ENCODE results near the gene PHACTR3. TPM values are rescaled to one million over a fixed set of nuclear protein-coding genes. Genes with fewer than 3 reads are reported as not detected.
A peak's percentile ranks its signal among the peaks of the same experiment; 100 is the strongest.
"Not testable (repeated sequence)": the region's sequence is repeated elsewhere in the genome, so short reads cannot be mapped to it uniquely, and the experiment has no call there.

The PHACTR3 gene
- total RNA-seq: not detected

DNA sequence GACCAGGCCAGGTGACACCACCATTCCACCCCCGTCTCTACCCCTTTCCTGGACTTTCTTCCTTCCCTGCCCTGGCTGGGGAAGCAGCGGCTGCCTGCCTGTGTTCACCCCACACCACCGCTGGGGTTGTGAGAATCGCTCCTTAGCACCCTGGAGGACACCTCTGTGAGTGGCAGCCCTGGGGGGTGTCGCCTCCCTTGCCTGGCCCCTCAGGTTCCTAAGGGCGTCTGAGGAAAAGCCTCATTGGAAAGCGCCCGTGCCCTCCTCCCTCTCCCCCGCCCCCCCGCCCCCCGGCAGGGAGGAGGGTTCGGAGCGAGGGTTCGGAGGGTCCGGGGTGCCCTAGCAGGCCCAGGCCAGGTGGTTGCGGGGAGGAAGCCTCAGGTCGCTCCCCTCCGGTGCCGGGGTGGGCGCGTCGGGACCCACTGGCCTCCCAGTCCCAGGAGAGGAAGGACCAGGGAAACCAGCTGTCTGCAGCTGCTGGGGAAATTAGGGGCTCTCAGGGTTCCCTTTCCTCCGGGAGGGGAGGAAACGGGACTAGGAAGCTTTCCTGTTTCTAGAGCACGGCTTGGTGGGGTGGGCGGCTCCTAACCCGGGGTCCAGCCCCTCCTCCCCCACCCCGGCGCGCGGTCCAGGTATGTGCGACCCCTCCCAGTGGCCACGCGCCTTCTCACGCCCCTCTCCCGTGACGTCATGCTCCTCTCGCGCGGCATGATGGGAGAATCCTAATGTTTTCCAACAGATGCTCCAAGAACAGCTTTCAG lies at the start of gene PHACTR3:
PHACTR3 (plus strand) TSS at position 760 of the 761 bp plus-strand sequence. CDS start 475 bp downstream, outside the sequence.
- CTCF ChIA-PET: no interaction called here

DNA sequence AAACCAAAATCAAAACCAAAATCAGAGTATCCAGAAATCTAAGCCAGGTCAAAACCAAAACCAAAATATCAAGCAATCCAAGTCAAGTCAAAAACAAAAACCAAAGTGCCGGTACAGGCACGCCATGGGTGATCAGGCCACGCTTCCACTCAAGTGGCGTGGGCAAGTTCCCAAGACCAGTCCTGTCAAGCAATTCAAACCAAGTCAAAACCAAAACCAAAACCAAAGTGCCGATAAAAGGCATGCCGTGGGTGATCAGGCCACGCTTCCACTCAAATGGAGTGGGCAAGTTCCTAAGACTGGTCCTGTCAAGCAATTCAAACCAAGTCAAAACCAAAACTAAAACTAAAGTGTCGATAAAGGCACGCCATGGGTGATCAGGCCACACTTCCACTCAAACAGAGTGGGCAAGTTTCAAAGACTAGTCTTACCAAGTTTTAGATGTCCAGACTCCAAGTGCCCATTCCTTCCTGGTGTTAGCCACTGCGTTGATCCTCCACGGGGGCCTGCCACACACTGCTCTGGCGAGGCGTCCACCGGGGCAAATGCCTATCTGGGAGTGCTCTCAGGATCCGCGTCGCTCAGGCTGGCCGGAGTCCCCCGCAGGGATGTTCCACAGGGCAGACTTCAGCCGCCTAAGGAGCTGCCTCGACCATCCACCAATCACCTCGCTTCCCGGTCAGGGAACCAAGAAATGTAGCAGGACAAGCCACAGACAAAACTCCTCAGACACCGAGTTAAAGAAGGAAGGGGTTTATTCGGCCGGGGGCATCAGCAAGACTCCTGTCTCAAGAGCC lies 46.4 kb upstream of the PHACTR3 start:
- H3K27ac Mint-ChIP-seq; DNase-seq; intact Hi-C loops (cut with DNase I, micrococcal nuclease); POLR2A ChIA-PET; H3K9me3 Mint-ChIP-seq (ENCODE audit: low read depth); H3K36me3 Mint-ChIP-seq (ENCODE audit: low read depth); H3K4me3 Mint-ChIP-seq; CTCF ChIA-PET; H3K27me3 Mint-ChIP-seq; ATAC-seq; H3K4me1 Mint-ChIP-seq: not testable (repeated sequence)

More for the DNA sequence above, at the start of gene PHACTR3:
- ATAC-seq (no peak), DNase-seq (no peak)
- Mint-ChIP-seq H3K36me3 (ENCODE audit: low read depth) (no peaks in the 10 kb centered on the region), H3K4me3 (no peak within 1 kb of the TSS), H3K27me3 (peaks cover 57% of the 10 kb centered on the region), H3K9me3 (ENCODE audit: low read depth) (no peaks in the 10 kb centered on the region), H3K4me1 (no peaks in the 10 kb centered on the region), H3K27ac (no peak within 1 kb of the TSS)
- intact Hi-C loops (cut with DNase I, micrococcal nuclease): no loop called here
- POLR2A ChIA-PET: interaction anchor here (0.6 kb wide), 1 partner anchor 351 kb away, joined by 4 read pairs; no protein-coding TSS in a partner anchor

DNA sequence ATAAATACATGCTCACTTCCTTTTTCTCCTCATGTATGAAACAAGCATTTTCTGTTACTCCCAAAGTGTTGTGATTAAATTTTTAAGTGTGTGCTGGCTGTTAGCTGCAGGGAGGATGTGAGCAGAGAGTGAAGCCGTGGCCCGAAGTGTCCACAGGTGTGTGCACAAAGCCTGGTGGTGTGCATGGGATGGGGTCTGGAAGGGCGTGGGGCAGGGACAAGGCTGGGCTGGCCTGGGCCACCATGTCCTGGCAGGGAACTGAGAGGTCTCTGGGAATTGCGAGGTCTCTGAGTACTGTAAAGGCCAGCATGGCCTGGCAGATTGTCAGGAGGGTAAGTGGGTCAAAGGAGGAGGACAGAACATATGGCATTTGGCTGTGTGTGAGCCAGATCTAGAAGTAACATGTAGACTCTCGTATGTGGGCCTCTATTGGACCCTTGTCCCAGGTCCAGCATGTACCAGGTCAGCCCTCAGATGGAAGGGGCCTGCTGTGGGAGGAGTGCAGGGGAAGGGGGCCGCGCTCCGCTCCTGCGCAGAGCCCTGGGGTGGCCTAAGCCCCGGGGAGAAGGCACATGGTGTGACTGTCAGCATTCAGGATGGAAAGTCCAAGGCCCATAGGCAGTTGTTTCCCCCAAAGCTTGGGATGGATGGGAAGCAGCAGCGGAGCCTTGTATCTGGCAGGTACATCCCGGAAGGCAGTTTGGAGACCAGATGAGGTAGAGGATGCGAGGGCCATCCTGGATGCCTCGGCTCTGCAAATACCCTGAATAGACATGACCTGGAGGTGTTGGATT lies 45.1 kb upstream of the PHACTR3 start:
- no peak for ATAC-seq

DNA sequence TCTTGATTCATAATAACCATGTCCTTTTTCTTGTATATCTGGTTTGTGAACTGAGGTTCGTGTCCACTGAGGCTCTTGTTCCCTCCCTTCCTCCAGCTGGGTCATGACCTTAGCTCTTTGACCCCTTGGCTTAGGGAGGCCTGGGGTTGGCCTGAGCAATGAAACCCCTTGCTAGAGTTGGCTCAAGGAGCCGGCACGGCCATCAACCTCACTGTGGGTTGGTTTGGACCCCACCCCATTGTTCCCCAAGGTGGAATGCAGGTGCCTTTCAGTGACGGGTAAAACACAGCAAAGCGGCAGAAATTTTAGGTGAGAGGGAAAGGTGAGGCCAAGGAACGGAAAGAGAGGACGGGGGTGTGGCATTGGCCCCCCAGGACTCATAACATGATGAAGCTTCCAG lies 44.5 kb upstream of the PHACTR3 start:
- peaks cover 4% of the 10 kb centered on the region for H3K27me3 Mint-ChIP-seq
- ChIA-PET CTCF (interaction anchor here (0.6 to 2.9 kb wide), 3 partner anchors 12 to 133 kb away, joined by 3 to 23 read pairs (median 4); no protein-coding TSS in a partner anchor), POLR2A (no interaction called here)
- intact Hi-C loops (cut with DNase I, micrococcal nuclease): no loop called here
- DNase-seq (no peak), ATAC-seq (no peak)
- H3K4me3 Mint-ChIP-seq: no peak overlapping the region
- H3K27ac Mint-ChIP-seq: no peak overlapping the region
- no peaks in the 10 kb centered on the region for H3K4me1 Mint-ChIP-seq
- H3K36me3 Mint-ChIP-seq (ENCODE audit: low read depth): no peaks in the 10 kb centered on the region
- H3K9me3 Mint-ChIP-seq (ENCODE audit: low read depth): no peaks in the 10 kb centered on the region

More for the DNA sequence above, 45.1 kb upstream of the PHACTR3 start:
- DNase-seq: no peak
- POLR2A ChIA-PET: no interaction called here
- peaks cover 4% of the 10 kb centered on the region for H3K27me3 Mint-ChIP-seq
- intact Hi-C loops (cut with DNase I, micrococcal nuclease): no loop called here
- CTCF ChIA-PET: interaction anchor here (2.9 kb wide), 1 partner anchor 12 kb away, joined by 23 read pairs; no protein-coding TSS in a partner anchor
- H3K36me3 Mint-ChIP-seq (ENCODE audit: low read depth): no peaks in the 10 kb centered on the region
- no peak overlapping the region for H3K4me3 Mint-ChIP-seq
- no peaks in the 10 kb centered on the region for H3K4me1 Mint-ChIP-seq
- H3K9me3 Mint-ChIP-seq (ENCODE audit: low read depth): no peaks in the 10 kb centered on the region
- no peak overlapping the region for H3K27ac Mint-ChIP-seq

DNA sequence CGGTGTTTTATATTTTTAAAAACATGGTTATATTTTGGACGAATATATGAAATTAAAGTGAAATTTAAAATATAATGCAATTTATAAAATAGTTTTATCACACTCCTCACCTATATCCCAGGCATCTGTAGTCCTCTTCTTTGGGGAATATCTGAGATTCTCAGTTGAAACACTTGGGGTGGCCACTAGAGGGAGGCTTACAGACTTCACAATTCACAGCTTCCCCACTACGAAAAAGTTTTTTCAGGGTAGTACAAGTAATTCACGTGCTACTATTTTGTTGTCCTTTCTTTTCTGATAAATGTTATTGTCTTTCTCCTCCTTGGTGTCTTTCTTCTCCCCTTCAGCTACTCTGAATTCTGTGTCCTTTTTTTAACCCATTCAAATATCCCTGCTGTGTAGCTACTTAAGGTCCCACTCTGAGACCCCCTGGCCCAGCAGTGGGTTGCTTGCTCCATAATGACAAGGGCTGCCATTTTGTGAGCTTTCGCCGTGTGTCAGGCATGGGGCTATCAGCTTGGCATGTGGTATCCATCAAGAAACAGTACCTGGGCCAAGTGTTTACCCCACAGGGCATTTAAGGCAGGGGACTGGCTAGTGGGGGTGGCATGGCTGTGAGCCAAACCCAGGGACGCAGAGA lies 43.6 kb upstream of the PHACTR3 start:
- intact Hi-C loops (cut with DNase I, micrococcal nuclease): no loop called here
- CTCF ChIA-PET: interaction anchor here (0.6 to 2.9 kb wide), 9 partner anchors 11 to 413 kb away, joined by 3 to 23 read pairs (median 3); no protein-coding TSS in a partner anchor
- H3K4me3 Mint-ChIP-seq: no peak overlapping the region
- no peaks in the 10 kb centered on the region for H3K9me3 Mint-ChIP-seq (ENCODE audit: low read depth)
- DNase-seq (no peak), ATAC-seq (no peak)
- no peaks in the 10 kb centered on the region for H3K36me3 Mint-ChIP-seq (ENCODE audit: low read depth)
- H3K4me1 Mint-ChIP-seq: no peaks in the 10 kb centered on the region
- POLR2A ChIA-PET: no interaction called here
- H3K27ac Mint-ChIP-seq: no peak overlapping the region
- peaks cover 4% of the 10 kb centered on the region for H3K27me3 Mint-ChIP-seq

DNA sequence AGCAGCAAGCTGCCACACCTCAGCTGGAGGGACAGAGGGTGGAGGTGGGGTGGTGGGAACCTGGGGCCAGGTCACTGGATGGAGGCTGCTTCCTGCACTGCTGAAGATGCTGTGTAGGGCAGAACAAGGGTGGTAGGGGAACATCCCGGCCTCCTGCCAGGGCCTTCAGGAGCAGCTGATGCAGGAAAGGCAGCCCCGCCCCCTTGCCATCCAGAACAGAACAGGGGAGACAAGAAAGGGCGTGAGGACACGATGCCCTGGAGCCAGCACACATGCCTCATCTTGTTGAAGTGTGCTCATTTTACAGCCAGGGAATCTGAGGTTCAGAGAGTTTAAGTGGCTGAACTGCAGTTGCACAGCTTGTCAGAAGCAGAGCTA lies 43.1 kb upstream of the PHACTR3 start:
- intact Hi-C loops (cut with DNase I, micrococcal nuclease): no loop called here
- DNase-seq: no peak
- Mint-ChIP-seq H3K36me3 (ENCODE audit: low read depth) (no peaks in the 10 kb centered on the region), H3K27ac (no peak overlapping the region), H3K4me3 (no peak overlapping the region), H3K9me3 (ENCODE audit: low read depth) (no peaks in the 10 kb centered on the region), H3K4me1 (no peaks in the 10 kb centered on the region), H3K27me3 (peaks cover 4% of the 10 kb centered on the region)
- no peak for ATAC-seq
- ChIA-PET POLR2A (no interaction called here), CTCF (interaction anchor here (0.6 to 2.9 kb wide), 8 partner anchors 10 to 413 kb away, joined by 3 to 23 read pairs (median 4); no protein-coding TSS in a partner anchor)

DNA sequence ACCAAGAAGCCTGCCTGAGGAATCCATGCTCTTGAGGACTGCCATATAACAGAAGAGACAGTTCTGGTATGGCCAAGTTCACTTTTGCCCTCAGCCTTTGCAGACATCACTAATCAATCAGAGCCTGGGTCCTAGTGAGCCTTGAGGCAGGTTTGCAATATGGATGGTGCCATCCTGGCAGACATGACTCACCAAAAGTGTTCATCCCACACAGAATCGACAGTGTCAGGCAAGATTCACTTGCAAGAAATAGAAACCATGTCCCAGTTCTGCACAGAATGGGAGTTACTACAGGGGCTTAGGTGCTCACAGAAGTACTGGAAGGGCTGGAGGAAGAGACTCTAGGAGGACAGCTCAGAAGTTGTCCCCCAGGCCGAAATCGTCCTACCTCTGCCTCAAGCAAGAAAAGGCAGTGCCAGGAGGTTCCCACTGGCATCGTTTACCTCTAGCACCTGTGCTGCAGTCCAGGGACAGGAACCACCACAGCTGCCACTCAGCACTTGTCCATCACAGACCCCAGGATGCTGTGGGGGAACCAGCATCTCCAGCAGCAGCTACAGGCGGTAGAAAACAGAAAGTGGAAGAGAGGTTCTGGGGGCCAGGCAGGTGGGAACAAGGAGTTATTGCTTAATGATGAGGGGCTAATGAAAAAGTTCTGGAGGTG lies 42.6 kb upstream of the PHACTR3 start:
- ChIA-PET CTCF (interaction anchor here (1.1 to 2.9 kb wide), 3 partner anchors 10 to 20 kb away, joined by 3 to 23 read pairs (median 6); no protein-coding TSS in a partner anchor), POLR2A (no interaction called here)
- Mint-ChIP-seq H3K4me3 (no peak overlapping the region), H3K27ac (no peak overlapping the region), H3K27me3 (peaks cover 4% of the 10 kb centered on the region), H3K36me3 (ENCODE audit: low read depth) (no peaks in the 10 kb centered on the region), H3K4me1 (no peaks in the 10 kb centered on the region), H3K9me3 (ENCODE audit: low read depth) (no peaks in the 10 kb centered on the region)
- intact Hi-C loops (cut with DNase I, micrococcal nuclease): no loop called here
- DNase-seq (peak; percentile 20), ATAC-seq (peak; percentile 42)

DNA sequence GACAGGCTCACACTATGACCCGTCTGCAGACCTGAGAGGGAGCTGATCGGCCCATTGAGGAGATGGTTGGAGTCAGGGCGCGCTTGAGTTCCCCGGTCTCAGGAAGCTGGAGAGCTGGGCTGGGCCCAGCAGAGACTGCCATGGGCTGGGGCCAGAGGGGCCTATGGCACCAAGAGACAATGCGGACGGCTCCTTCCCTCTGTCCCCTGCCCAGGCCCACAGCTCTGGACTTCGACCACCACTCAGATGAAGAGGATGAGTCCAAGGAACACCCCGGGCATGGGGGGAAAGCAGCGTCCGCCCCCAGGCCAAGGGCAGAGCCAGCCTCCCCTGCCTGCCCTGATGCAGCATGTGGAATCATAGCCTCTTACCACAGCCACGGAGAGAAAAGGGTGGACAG lies 40.2 kb upstream of the PHACTR3 start:
- Mint-ChIP-seq H3K9me3 (ENCODE audit: low read depth) (no peaks in the 10 kb centered on the region), H3K4me3 (no peak overlapping the region), H3K27ac (no peak overlapping the region), H3K4me1 (no peaks in the 10 kb centered on the region), H3K27me3 (peaks cover 9% of the 10 kb centered on the region), H3K36me3 (ENCODE audit: low read depth) (no peaks in the 10 kb centered on the region)
- ChIA-PET POLR2A (no interaction called here), CTCF (interaction anchor here (1.4 kb wide), 1 partner anchor 7 kb away, joined by 6 read pairs; no protein-coding TSS in a partner anchor)
- intact Hi-C loops (cut with DNase I, micrococcal nuclease): no loop called here
- ATAC-seq (no peak), DNase-seq (no peak)

DNA sequence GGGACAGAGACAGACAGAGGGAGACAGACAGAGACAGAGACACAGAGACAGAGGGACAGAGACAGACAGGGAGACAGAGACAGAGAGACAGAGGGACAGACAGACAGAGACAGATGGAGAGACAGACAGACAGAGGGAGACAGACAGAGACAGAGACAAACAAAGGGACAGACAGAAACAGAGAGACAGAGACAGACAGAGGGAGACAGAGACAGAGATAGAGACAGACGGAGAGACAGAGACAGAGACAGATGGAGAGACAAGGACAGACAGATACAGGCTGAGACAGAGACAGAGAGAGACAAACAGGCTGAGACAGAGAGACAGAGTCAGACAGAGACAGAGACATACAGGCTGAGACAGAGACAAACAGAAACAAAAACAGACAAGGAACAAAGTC lies 39.4 kb upstream of the PHACTR3 start:
- Mint-ChIP-seq H3K27me3 (peaks cover 13% of the 10 kb centered on the region), H3K36me3 (ENCODE audit: low read depth) (no peaks in the 10 kb centered on the region), H3K9me3 (ENCODE audit: low read depth) (no peaks in the 10 kb centered on the region), H3K27ac (no peak overlapping the region), H3K4me1 (no peaks in the 10 kb centered on the region), H3K4me3 (no peak overlapping the region)
- POLR2A ChIA-PET: no interaction called here
- CTCF ChIA-PET: no interaction called here
- ATAC-seq (no peak), DNase-seq (no peak)
- intact Hi-C loops (cut with DNase I, micrococcal nuclease): no loop called here

DNA sequence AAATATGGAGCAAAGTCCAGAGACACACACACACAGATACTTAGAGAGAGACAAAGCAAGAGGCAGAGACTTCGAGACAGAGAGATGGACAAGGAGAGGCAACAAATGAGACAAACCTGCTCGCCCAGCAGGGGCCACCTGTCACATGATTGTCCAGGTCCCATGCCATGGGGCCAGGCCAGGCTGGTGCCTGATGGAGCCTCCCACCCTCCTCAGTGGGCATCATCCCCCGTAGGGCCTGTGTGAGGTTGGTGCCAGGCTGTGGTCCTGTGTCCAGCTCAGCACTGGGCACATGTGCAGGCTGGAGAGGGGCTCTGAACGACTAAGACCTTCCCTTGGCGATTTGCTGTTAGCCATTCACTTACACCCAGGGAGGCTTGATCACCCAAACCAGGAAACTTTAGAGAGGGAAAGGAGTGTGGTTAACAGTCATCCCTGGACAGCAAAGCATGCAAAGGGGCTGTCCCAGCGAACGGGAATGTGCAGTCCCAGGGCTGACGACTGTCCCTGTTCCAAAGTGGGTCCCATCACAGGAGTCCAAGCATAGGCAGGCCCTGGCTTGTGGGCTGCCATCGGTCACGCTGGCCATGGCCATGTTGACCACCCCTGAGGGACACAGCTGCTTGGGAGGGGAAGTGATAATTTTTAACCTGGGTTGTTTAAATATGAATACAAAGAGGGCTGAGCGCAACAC lies 38.4 kb upstream of the PHACTR3 start:
- H3K27ac Mint-ChIP-seq: no peak overlapping the region
- DNase-seq (peak; percentile 14), ATAC-seq (peak; percentile 49)
- H3K36me3 Mint-ChIP-seq (ENCODE audit: low read depth): no peaks in the 10 kb centered on the region
- ChIA-PET CTCF (interaction anchor here (0.6 kb wide), 1 partner anchor 51 kb away, joined by 3 read pairs; no protein-coding TSS in a partner anchor), POLR2A (no interaction called here)
- intact Hi-C loops (cut with DNase I, micrococcal nuclease): no loop called here
- peaks cover 15% of the 10 kb centered on the region for H3K27me3 Mint-ChIP-seq
- H3K4me1 Mint-ChIP-seq: no peaks in the 10 kb centered on the region
- no peak overlapping the region for H3K4me3 Mint-ChIP-seq
- no peaks in the 10 kb centered on the region for H3K9me3 Mint-ChIP-seq (ENCODE audit: low read depth)
